GM21825 (cell line): Measurements from ENCODE around the gene RELCH.
"Not testable (repeated sequence)": the region's sequence is repeated elsewhere in the genome, so short reads cannot be mapped to it uniquely, and the experiment has no call there.

Source experiments
- ATAC-seq: cut with Tn5 transposase; IDR thresholded peaks from one replicate; pipeline ENCODE4 v1.9.1; 2021; ENCODE audit warnings: mild to moderate bottlenecking, moderate library complexity; ENCODE audit not compliant: unreplicated experiment

RELCH gene, protein sequence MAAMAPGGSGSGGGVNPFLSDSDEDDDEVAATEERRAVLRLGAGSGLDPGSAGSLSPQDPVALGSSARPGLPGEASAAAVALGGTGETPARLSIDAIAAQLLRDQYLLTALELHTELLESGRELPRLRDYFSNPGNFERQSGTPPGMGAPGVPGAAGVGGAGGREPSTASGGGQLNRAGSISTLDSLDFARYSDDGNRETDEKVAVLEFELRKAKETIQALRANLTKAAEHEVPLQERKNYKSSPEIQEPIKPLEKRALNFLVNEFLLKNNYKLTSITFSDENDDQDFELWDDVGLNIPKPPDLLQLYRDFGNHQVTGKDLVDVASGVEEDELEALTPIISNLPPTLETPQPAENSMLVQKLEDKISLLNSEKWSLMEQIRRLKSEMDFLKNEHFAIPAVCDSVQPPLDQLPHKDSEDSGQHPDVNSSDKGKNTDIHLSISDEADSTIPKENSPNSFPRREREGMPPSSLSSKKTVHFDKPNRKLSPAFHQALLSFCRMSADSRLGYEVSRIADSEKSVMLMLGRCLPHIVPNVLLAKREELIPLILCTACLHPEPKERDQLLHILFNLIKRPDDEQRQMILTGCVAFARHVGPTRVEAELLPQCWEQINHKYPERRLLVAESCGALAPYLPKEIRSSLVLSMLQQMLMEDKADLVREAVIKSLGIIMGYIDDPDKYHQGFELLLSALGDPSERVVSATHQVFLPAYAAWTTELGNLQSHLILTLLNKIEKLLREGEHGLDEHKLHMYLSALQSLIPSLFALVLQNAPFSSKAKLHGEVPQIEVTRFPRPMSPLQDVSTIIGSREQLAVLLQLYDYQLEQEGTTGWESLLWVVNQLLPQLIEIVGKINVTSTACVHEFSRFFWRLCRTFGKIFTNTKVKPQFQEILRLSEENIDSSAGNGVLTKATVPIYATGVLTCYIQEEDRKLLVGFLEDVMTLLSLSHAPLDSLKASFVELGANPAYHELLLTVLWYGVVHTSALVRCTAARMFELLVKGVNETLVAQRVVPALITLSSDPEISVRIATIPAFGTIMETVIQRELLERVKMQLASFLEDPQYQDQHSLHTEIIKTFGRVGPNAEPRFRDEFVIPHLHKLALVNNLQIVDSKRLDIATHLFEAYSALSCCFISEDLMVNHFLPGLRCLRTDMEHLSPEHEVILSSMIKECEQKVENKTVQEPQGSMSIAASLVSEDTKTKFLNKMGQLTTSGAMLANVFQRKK

DNA sequence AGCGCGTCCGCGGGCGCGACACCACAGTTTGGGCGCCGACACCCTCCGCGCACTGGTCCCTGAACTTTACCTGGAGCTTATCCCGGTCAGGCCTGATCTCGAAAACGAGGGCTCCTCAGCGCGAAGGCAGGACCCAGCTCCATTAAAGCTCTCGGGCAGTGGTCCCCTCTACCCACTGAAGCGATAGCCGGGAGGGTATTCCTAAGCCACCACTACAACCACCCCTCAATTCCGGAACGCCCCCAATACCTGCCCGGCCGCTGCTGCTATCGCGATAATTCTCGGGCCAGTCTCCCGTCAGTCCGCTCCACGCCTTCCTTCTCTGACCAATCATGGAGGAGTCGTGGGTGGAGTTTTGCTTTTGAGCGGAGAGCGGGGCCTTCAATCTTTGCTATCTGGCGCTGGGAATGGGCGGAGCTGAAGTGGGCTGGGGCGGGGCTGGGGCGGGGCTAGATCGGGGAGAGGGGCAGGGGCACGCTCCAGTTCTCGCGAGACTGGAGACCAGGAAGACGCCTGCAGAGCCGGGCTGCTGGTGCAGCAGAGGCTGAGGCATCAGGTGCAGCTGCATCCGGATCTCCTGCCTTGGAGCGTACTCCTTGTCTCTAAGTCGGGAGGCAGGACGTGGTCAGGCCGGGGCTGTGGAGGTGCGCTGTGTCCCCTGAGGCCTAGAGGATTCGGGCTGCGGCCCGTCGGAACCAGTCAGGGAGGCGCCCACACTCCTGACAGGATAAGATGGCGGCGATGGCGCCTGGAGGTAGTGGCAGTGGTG, at the start of gene RELCH, which contains the start of gene PIGN:
Gene RELCH (plus strand): TSS at position 482 of the 769 bp plus-strand sequence. CDS start 251 bp downstream, at position 733.
Gene PIGN (minus strand): TSS at position 283 of the 769 bp plus-strand sequence. CDS start 25,703 bp downstream, outside the sequence.
- peak; percentile 91 for ATAC-seq

DNA sequence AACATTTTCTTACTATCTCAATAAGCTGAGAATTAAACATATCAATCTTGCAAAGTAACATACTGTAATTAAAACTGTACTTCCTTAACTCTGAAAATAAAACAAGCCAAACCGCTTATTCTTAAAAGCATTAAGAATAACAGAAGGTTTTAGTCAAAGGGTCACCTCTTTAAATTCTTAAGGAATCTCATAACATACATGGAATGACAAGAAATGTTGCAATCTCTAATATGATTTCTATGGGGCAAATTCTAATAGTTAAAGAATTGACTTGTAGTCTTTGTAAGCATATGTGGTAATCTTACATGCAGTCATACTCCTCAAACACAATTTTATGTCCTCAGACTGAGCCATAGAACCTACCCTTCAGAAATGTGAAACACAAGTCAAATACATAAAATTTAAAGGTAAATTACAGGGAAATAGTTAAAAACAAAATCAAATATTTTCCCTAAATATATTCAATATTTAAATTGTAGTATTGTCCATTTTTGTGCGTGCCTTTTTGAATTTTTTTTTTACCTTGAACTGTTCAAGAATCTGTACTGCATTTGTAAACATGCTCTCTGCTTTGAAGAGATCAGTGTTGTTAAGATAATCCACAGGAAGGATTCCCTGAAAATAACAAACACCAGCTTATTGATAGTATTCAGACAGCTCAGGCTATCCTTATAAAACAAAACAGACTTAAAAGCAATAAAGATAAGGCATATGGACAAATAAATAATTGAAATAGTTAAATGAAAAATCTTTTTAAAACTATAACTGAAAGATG, 48.4 kb upstream of the RELCH start:
- no peak for ATAC-seq

DNA sequence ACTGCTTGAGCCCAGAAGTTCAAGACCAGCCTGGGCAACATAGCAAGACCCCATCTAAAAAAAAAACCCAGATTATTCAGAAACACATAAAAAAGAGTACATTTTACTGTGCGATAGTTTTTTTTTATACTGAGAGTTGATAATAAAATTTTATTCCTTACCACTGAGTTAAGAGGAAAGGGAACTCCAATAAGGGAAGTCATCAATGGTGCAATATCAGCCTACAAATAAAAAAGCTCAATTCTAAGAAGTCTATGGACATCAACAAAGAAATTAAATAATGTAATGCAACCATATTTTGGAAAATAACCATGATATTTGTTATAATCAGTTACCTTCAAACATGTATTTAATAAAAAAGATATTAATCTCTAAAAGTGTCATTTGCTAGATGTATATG, 46.8 kb upstream of the RELCH start:
- no peak for ATAC-seq

DNA sequence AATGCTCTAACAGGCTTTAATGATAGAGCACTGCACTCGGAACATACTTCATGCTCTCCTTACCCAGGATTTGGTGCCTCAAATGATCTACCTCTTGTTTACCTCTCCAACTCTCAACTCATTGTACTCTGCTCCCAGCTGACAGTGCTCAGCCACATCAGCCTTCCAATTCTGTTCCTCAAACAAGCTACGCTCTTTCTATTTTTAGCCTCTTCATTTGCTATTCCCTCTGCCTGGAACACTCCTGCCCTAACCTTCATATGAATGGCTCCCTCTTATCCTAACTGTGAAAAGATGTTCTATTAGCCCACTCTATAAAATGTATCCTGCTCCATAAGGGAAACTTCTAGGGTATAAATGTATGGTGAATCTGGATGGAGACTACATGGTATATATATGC, 42.7 kb upstream of the RELCH start:
- ATAC-seq, result no peak

DNA sequence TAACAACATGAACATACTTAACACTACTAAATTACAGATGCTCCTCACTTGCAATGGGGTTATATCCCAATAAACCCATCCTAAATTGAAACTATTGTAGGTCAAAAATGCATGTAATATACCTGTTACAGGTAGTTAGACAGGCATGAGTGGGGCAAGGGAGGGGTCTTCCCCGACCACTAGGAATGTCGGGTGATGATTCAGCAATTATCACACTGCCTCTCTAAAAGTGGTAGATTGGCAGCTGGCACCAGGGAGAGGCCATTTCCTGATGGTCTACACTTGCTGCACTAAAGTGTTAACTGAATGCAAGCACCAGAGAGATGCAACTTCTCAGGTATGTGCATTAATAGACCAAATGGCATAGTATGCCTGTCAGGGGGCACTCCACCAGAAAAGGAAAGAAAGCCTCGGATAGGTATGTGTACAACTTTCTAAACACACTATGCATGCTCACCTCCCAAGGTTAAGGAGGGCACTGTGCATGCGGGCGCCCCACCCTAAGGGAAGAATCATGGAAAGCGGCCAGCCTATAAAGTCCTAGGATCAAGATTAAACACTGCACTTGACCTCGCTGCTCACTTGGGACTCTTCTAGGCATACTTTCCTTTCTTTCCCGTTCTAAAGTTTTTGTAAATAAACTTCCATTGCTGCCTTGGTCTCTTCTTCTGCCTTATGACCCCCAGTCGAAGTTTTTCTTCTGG, 35.8 kb upstream of the RELCH start:
- ATAC-seq, result no peak

DNA sequence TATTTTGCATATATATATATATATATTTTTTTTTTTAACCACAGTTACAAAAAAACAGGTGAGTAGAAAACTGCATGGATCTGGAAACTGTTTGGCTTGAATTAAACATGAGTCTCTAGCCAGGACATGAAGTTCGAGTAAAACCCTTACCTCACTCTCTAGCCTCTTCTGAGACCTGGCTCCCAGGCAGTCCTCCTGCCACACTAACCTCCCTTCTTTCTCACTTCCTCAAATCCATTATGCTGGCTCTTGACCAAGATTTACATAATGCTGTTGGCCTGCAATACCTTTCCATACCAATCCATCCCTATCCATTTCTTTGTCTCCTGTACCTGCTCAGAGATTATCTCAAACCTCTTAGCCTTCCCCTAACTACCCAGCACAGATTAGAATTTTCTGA, 34.2 kb upstream of the RELCH start:
- no peak for ATAC-seq

DNA sequence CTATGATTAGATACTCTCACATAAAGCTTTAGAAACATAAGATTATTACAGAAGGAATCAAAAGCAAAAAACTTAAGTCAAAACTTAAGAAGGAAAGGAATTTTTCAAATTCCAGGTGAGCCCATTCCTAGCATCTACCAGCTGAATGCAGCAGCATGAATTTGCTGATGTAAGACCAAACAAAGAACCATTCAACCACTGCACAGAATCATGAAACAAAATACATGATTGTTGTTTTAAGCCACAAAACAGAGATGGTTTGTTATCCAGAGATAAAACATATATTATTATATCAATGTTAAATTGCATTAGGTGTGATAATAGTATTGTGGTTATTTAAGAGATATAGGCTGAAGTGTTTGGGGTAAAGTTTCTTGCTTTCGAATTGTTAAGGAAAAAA, 29.2 kb upstream of the RELCH start:
- ATAC-seq, result no peak

DNA sequence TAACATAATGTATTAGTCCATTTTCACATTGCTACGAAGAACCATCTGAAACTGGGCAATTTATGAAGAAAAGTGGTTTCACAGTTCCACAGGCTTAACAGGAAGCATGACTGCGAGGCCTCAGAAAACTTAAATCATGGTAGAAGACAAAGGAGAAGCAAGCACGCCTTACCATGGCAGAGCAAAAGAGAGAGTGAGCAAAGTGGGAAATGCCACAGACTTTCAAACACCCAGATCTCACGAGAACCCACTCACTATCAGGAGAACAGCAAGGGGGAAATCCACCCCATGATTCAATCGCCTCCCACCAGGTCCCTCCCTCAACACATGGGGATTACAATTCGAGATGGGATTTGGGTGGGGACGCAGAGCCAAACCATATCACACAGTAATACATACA, 22.7 kb upstream of the RELCH start:
- no peak for ATAC-seq

DNA sequence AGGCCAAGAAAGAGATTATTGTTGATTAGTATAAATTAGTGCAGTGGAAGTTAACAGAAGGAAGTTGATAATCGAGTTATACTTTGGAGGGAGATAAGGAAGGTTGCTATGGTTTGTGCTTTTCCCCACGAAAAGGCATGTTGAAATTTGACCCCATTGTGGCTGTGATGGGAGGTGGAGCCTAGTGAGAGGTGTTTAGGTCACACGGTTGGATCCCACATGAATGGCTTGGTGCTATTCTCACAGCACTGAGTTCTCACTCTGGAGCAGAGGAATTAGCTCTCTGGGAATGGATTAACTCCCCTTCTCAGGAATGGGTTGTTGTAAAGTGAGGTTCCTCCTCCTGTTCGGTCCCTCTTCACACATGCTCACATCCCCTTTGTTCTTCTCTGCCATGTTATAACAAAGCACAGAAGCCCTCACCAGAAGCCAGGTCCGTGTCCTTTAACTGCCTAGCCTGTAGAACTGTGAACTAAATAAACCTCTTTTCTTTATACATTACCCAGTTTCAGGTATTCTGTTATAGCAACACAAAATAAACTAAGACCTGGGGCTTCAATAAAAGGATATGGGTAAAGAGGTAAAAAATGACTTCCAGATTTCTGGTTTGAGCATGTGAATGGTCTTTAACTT, 22.1 kb upstream of the RELCH start:
- no peak for ATAC-seq

DNA sequence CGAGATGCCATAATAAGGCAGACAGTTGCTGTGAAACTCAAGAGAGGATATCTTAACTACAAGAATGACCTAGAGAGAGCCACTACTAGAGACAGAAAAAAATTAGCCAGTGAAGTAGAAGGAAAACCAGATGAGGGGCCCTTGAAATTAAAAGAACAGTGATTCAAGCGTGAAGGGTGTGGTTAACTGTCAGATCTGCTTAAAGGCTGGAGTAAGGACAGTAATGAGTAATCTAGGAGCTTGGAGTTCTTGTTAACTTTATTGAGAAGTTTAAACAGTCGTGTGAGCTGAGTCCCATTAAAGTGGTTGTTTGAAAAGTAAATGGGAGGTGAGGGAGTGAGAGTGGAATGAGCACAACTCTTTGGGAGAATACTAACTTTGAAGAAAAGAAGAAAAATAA, 21.5 kb upstream of the RELCH start:
- no peak for ATAC-seq

DNA sequence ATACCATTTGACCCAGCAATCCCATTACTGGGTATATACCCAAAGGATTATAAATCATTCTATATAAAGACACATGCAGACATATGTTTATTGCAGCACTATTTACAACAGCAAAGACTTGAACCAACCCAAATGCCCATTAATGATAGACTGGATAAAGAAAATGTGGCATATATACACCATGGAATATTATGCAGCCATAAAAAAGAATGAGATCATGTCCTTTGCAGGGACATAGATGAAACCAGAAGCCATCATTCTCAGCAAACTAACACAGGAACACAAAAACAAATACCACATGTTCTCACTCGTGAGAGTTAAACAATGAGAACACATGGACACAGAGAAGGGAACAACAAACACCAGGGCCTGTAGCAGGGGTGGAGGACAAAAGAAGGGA, 20.5 kb upstream of the RELCH start:
- ATAC-seq, result not testable (repeated sequence)

DNA sequence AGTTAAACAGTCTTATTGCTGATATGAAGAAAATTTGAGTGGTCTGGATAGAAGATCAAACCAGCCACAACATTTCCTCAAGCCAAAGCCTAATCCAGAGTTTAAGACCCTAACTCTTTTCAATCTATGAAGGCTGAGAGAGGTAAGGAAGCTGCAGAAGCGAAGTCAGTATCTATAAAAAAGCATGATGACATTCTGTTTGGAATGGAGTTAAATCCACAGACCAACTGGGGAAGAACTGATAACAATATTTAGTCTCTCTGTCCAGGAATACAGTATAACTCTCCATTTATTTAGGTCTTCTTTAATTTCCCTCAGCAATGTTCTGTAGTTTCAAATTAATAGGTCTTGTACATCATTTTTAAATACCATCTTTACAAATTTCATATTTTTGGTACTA, 16.2 kb upstream of the RELCH start:
- ATAC-seq, result no peak

DNA sequence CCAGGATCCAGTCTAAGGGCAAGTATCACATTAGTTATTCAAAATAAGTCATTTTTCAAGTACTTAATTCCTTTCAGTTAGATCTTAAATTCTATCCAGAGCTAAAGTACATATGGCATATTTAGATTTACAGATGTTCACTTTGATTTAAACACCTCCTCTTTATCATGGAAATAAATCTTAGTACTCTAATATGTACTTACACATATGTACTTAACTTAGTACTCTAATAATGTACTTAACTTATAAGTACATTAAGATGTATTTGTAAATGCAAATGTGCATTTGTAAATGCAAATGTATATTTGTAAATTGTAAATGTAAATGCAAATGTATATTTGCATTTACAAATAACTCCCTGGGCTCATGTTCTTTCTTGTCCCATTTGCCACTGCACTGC, 14.8 kb upstream of the RELCH start:
- ATAC-seq, result no peak

DNA sequence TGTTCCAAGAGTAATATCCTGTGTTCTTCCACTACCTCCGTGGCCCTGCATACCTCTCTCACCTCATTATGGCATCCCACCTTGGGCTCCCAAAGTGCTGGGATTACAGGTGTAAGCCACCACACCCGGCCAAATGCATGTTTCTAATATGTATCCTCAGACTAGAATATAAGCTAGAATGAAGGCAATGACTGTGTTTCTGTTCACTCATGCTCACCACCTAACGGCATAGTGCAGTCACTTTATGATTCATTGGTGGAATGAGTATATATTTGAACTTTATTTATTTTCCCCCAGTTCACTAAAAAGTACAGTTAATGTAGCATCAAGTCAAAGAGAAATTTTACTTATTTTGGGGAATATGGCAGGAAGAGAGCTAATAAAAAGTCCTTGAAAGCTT, 11.5 kb upstream of the RELCH start:
- no peak for ATAC-seq

DNA sequence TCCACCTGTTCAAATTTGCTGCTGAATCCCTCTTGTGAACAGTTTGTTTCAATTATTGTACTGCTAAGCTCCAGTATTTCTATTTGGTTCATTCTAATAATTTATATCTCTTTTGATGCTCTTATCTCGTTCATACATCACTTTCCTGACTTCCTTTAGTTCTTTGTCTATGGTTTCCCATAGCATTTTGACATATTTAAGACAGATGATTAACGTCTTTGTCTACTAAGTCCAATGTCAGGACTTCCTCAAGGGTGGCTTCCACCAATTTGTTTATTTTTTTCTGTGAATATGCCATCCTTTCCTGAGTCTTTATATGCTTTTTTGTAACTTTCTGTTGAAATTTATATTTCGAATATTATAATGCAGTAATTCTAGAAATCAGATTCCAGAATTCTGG, 9.8 kb upstream of the RELCH start:
- ATAC-seq, result no peak

DNA sequence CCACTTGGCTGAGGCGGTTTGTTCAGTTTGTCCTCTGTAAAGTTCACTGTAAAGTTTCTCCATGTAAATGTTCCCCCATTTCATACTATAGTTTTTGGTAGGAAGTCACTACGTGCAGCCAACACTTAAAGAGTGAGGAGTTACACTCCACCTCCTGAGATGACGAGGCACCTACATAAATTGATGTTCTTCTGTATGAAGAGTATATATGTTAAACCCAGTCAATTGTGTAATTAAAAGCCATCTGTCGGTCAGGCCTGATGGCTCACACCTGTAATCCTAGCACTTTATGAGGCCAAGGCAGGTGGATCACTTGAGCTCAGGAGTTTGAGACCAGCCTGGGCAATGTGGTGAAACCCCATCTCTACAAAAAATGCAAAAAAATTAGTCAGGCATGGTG, 7.8 kb upstream of the RELCH start:
- ATAC-seq, result no peak

DNA sequence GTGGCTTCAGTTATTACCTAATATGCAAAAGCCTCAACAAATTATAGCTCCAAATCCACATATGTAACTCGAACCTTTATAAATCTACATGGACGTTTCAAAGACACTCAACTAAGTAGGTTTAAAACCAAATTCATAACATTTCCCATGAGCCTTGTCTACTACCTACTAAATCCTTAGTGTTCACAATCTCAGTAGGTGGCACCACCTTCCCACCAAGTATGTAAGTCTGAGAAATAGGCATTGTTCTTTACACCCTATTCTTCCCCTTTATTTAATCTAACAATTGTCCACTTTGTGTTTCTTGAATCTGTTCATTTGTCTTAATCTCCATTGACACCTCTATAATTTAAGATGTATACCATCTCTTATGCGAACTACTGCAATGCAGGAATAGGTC, 4.8 kb upstream of the RELCH start:
- ATAC-seq, result no peak

DNA sequence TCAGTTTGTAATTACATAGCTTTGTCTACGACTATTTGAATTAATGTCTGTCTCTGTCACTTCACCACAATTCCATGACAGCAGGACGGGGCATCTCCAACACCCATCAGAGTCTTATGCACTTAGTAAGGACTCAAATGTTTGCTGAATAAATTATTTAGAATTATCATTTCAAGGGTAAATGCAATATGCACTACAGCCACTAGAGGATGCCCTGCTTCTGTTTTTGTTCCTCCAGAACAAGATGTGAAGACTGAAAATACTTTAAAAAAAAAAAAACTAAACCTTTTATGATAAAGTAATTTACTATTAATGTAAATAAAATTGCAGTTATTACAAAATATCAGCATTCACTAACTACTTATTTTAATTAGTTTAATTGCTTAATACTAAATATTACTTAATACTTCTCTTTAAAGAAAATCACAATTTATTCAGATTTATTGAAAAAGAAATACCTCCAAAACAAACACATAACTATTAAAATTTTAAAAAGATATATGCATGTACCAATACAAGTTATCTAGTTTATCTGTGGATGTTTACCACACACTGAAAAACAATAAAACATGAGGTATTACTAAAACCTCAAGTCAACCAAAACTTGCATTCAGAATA, 3.4 kb upstream of the RELCH start:
- ATAC-seq, result no peak

DNA sequence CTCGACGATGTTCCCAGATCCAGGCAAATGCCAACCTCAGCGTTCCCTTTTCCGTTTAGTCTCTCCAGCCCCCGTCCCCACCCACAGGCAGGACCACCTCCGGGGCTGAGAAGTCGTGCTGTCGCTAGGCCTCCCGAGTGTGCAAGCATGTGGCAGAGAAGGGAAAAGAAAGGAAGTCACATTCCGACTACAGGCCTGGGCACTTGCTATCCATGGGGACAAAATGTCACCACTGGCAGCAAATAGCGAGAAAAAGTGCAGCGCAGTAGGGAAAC, 619 bp upstream of the RELCH start:
- no peak for ATAC-seq
